Stimulated activated CD8-positive, alpha-beta memory T cell treated with anti-CD3 and anti-CD28 coated beads, Interleukin-12 subunit alpha, Interleukin-12 subunit beta, amount 100 ng/mL, for 1 hour (primary cell): Measurements from ENCODE around the gene GNG7.
"Not testable (repeated sequence)": the region's sequence is repeated elsewhere in the genome, so short reads cannot be mapped to it uniquely, and the experiment has no call there.

Experiments
- DNase-seq: peaks from one replicate; pipeline ENCODE4 v3.0.0-alpha.2; 2020; ENCODE audit warnings: low read depth

GNG7 gene

GRCh38 chr19:2619076-2619475 lies 83.4 kb downstream of the GNG7 start:
- DNase-seq: no peak

DNA sequence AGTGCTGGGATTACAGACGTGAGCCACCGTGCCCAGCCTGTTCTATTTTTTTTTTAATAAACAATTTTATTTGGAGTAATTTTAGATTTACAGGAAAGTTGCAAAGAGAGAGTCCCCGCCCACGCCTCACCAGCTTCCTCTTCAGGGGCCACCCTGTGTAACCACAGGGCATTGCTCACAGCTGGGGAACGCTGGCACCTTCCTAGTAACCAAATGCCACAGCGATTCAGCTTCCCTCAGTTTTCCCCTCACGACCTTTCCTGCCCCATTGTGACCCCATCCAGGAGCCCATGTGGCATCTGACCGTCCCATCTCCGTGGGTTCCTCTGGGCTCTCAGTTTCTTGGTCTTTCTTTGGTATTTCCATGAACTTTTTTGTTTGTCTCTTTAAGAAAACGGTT lies 83.9 kb downstream of the GNG7 start:
- DNase-seq: peak; percentile 64

GRCh38 chr19:2617393-2618165 lies 84.9 kb downstream of the GNG7 start:
- no peak for DNase-seq

GRCh38 chr19:2616741-2617392 lies 85.6 kb downstream of the GNG7 start:
- DNase-seq: no peak

DNA sequence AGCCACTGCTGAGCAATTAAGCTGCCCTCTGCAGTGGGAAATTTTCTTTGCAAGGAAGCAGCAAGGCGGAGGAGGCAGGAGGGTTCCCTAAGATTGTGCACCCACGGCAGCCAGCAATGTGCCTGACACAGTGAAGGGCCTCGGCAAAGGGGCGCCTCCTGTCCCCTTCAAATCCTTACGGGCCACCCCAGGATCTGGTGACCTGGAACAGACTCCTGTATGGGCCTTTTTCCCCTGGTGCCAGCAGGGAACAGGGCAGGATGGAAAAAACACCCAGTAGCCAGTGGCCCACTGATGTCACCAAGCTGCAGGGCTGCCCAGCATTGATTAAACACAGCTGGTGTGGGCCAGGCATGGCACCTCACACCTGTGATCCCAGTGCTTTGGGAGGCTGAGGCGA lies 86.7 kb downstream of the GNG7 start:
- no peak for DNase-seq

DNA sequence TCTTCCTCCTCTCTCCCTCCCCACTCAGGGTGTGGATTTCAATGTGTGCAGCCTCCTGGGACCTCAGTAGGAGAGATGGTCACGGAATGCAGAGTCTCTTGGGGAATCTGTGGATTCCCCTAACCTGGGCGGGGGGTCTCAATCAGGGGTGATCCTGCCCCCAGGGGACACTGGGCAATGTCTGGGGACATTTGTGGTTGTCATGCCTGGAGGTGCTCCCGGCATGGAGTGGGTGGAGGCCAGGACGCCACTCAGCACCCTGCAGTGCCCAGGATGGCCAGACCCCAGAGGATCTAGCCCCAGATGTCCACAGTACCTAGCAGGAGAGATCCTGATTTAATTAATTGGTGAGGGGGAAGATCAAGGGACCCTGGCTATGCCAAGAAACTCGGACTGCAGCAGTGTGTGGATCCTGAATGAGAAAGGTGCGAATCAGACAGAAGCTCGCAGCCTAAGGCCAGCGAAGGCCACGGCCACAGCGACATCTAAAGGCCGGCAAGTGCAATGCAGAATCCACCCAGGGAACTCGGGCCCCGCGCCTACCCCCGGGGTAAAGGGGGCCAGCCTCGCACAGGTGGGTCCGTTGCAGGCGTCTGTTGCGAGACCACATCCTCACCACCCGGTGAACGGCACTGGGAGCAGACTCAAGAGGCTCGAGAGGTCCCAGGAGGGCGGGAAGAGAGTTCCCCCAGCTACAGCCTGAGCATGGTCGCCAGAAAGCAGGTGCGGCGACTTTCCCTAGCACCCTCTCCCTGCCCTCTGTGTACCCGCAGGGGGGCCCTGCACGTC lies 88.8 kb downstream of the GNG7 start:
- DNase-seq: peak; percentile 37

DNA sequence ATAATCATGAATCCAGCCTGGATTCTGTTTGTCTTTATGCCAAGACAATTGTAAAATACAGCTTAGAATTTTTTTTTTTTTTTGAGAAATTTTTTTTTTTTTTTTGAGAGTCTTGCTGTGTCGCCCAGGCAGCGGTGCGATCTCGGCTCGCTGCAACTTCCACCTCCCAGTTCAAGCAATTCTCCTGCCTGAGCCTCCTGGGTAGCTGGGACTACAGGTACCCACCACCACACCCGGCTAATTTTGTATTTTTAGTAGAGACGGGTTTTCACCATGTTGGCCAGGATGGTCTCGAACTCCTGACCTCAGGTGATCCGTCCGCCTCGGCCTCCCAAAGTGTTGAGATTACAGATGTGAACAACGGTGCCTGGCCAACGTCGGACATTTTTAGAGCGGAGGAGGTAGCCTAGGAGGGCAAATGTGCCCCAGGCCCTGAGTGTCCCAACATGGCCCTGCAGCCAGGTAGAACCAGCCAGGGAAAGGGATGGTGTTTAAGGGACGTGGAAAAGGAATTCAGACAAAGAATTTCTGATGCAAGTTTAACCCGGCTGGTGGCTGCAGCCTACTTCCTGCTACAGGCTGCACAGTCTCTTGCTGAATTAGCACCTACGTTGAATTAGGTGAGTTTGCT lies 89.8 kb downstream of the GNG7 start:
- no peak for DNase-seq

DNA sequence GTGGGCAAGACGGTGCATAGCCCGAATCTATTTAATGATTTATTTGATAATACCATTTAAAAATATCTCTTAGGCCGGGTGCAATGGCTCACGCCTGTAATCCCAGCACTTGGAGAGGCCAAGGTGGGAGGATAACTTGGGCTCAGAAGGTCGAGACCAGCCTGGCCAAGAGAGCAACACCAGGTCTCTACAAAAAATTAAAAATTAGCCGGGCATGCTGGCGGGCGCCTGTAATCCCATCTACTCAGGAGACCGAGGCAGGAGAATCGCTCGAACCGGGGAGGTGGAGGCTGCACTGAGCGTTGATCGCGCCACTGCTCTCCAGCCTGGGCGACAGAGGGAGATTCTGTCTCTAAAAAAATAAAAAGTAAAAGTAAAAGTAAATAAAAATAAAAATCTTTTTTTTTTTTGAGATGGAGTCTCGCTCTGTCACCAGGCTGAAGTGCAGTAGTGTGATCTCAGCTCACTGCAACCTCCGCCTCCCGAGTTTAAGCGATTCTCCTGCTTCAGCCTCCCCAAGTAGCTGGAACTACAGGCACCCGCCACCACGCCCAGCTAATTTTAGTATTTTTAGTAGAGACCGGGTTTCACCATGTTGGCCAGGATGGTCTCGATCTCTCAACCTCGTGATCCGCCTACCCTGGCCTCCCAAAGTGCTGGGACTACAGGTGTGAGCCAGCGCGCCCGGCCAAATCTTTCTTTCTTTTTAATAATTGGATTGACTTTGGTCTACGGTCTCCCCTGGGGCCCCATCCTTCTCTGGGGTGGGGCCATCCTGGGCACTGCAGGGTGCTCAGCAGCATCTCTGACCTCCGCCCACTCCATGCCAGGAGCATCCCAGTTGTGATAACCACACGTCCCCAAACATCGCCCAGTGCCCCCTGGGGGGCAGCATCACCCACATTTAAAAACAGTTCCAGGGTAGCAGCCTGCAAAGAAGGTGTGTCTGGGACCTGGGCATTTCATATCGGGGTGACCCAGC lies 90.7 kb downstream of the GNG7 start:
- no peak for DNase-seq

DNA sequence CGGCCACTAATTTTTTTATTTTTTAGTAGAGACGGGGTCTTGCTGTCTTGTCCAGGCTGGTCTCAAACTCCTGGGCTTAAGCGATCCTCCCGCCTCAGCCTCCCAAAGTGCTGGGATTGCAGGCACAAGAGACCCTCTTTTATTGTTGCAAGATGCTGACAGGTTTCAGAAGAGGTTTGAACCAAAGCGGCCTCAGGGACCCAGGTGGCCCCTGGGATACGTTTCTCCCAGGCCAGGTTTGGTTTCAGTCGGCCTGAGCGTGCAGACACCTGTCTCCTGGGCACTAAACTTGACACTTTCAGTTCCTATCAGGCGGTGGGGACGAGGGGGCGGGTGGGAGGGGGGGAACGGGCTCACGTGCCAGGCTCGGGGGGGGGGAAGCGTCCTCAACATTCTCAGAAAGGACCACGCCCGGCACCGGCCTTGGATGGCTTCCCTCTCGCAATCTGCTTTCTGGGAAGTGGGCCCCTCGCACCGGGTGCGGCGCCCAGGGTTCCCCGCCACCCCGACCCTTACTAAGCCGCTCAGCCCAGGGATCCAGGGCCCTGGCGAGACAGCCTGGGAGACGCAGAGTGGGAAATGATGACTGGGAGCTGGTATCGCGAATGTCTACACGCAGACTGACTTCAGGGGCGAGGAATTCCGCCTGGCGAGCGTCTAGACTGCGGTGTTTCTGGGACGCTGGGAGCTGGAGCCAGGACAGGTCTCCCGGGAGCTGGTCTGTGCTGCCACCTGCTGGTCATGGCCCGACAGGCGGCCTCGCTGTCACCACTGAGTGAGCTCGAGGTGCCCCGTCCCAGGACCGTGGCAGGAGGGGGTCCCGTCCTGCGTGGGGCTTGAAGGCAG lies 91.6 kb downstream of the GNG7 start:
- peak; percentile 85 for DNase-seq

- DNase-seq: no peak
Observed at GRCh38 chr19:2609389-2610116, 92.9 kb downstream of the GNG7 start.

GRCh38 chr19:2609034-2609388 lies 93.5 kb downstream of the GNG7 start:
- DNase-seq: not testable (repeated sequence)

DNA sequence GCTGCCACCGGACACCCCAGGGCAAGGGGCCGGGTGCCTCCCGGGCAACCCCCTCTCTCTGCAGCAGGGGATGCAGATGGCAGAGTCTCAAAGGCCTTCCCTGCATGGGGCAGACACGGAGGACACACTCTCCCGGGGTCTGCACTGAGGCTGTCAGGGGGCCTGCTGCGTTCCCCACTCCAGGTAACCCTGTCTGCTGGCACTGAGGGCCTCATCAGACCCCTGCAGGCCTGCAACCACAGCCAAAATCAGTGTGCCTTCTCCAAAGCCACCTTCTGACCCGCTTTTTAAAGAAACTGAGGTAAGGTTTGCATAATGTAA lies 93.9 kb downstream of the GNG7 start:
- DNase-seq: no peak

DNA sequence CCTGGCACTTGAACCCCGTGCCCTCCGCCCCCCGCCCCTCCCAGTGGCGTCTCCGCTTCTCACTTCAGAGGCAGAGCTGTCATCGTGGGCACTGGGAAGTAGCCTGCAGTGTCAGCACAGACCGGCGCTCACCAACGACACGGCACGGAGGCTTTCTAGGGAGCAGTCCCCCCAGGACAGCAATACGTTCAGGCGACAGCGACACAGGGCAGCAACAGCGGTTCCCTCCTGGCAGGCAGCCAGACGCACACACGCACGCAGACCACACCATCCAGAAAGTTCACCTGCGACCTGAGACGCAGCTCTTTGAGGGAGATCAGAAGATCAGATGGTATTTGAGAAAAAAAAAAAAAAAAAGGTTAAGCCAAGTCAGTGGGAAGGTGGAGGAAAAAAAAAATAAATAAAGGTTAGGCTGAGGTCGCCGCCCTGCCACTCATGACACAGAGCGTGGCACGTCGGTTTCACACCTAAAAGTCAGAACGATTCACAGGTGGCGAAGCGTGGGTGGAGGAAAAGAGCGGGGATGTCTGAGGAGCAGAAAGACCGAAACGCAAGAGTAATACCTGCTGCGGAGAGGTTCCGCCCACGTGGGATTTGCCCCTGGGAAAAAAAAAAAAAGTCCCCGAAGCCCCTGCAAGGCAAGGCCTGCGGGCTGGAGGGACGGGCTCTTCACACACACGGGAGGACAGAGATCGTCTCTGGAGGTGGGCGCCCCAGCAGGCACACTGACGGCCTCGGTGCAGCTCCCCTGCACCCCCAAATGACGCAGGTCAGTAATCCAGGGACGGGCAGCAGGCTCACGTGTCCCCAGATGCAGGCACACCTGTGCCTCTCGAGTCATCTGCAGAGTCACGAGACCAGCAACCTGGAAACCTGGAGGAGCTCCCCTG lies 94.5 kb downstream of the GNG7 start:
- DNase-seq: peak; percentile 65

DNA sequence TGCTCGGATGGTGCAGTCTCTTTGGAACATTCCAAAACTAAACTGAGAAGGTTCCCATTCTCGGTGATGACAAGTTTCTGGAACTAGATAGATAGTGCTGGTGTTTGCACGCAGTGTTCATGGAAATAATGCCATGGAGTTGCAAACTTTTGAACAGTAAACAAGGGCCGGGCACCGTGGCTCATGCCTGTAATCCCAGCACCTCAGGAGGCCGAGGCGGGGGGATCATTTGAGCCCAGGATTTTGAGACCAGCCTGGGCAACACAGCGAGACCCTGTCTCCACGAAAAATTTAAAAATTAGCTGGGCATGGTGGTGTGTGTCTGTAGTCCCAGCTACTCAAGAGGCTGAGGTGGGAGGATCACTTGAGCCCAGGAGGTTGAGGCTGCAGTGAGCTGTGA lies 95.7 kb downstream of the GNG7 start:
- DNase-seq: not testable (repeated sequence)

DNA sequence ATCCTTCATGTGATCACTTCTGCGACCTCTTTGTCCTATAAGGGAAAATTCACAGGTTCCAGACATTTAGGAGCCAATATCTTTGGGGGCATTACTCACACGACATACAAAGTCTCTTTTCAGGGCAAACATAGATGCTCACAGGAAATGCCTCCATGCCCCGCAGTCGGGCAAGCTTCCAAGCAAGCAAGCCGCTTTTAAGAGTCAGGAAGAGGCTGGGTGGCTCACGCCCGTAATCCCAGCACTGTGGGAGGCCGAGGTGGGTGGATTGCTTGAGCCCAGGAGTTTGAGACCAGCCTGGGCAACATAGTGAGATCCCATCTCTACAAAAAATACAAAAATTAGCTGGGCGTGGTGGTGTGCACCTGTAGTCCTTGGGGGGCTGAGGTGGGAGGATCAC lies 96.6 kb downstream of the GNG7 start:
- DNase-seq: not testable (repeated sequence)

DNA sequence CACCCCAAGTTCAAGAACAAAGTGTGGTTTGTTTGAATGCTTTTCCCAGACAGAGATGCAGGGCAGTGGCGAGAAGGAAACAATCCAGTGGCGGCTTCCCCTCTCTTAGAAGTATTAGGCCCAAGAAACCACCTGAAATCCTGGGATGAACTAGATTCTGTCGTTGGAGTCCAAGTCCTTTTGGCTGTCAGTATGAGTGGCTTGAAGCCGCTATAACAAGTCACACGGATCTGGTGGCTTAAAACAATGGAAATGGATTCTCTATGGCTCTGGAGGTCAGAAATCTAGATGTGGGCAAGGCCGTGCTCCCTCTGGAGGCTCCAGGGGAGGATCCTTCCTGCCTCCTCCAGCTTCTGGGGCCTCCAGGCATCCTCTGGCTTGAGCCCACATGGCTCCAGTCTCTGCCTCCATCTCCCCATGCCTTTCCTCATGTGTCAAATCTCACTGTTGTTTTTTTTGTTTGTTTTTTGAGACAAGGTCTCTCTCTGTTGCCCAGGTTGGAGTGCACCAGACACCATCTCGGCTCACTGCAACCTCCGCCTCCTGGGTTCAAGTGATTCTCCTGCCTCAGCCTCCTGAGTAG lies 97.7 kb downstream of the GNG7 start:
- DNase-seq: no peak

DNA sequence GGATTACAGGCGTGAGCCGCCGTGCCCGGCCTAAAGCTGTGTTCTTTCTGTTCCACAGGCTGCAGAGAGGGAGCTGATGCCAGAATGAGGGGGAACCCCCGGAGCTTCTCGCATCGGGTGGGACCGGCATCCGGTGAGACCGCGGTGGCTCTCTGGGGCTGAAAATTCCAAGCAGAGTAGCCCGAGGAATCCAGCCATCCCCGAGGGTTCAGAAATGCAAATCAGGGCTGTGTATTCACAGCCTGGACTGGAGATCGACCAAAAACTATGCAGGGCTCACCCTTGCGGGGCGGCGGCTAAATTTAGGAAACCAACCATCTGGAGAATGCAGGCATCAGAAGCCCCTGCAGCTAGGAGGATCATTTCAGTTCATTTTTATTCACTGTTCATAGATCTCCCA lies 99.2 kb downstream of the GNG7 start:
- no peak for DNase-seq

DNA sequence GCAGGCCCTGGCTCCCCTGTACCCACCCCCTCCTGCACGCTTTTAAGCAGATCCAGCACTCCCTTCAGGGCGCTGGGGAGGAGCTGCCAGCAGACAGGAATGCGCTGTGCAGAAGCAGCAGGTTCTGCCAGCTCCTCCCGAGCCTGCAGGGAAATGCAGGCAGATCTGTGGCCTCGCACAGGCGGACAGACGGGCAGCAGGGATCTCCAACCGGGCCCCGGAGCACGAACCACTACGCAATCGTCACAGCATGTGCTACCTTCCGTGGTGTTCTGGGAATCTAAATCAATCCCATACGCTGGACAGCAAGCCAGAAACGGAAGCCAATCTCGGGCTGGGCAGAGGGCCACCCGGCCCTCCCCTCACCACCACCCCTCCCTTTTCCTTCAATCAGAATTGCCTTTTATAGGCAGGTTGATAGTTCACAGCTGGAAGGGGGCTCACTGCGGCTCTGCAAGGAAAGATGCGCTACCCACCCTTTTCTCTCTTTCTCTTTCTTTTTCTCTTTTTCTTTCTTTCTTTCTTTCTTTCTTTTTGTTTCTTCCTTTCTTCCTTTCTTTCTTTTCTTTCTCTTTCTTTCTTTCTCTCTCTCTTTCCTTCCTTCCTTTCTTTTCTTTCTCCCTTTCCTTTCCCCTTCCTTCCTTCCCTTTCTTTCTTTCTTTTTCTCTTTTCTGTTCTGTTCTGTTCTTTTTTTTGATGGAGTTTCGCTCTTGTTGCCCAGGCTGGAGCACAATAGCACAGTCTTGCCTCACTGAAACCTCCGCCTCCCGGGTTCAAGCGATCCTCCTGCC lies 99.9 kb downstream of the GNG7 start:
- no peak for DNase-seq
